ENCODE results near the gene COPS6.
A peak's percentile ranks its signal among the peaks of the same experiment; 100 is the strongest.
"Not testable (repeated sequence)": the region's sequence is repeated elsewhere in the genome, so short reads cannot be mapped to it uniquely, and the experiment has no call there.

The COPS6 gene

DNA sequence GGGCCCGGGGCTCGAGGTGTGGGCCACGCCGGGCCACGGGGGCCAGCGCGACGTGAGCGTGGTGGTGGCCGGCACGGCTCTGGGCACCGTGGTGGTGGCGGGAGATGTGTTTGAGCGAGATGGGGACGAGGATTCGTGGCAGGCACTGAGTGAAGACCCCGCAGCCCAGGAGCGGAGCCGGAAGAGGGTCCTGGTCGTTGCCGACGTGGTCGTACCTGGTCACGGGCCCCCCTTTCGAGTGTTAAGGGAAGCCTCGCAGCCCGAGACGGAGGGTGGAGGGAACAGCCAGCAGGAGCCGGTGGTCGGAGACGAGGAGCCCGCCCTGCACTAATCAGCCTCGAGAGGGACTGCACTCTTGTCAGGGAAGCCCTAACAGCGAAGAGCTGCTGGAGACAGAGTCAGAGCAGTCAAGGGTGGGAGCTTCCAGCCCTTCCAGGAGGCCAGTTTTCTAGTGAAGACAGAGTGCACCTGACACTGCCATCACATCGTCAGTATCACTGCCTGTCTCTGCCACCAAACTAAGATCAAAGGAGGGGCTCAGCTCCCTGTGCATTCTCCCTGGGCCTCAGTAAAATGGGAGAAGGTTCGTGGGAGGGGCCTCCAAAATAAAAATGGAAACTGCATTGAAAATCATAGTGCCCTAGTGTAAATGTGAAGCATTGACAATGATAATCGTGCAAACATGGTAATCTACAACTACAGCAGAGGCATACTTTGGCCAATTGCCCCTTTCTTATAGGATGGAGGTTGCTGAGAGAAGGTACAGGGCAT is 39.3 kb downstream of the COPS6 start:
- DNase-seq (ENCODE audit: low spot score): peak; percentile 31

DNA sequence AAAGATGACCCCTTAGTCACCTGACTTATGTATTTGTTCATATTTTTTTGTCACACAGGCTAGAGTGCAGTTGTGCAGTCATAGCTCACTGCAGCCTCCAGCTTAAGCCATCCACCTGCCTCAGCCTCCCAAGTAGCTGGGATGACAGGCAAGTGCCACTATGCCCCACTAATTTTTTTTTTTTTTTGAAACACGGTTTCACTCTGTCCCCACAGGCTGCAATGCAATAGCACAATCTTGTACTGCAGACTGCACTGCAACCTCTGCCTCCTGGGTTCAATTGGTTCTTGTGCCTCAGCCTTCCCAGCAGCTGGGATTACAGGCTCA is 39.8 kb downstream of the COPS6 start:
- no peak for DNase-seq (ENCODE audit: low spot score)

- not testable (repeated sequence) for DNase-seq (ENCODE audit: low spot score)
These were observed 41.4 kb downstream of the COPS6 start for GRCh38 chr7:100130220-100130607.

DNA sequence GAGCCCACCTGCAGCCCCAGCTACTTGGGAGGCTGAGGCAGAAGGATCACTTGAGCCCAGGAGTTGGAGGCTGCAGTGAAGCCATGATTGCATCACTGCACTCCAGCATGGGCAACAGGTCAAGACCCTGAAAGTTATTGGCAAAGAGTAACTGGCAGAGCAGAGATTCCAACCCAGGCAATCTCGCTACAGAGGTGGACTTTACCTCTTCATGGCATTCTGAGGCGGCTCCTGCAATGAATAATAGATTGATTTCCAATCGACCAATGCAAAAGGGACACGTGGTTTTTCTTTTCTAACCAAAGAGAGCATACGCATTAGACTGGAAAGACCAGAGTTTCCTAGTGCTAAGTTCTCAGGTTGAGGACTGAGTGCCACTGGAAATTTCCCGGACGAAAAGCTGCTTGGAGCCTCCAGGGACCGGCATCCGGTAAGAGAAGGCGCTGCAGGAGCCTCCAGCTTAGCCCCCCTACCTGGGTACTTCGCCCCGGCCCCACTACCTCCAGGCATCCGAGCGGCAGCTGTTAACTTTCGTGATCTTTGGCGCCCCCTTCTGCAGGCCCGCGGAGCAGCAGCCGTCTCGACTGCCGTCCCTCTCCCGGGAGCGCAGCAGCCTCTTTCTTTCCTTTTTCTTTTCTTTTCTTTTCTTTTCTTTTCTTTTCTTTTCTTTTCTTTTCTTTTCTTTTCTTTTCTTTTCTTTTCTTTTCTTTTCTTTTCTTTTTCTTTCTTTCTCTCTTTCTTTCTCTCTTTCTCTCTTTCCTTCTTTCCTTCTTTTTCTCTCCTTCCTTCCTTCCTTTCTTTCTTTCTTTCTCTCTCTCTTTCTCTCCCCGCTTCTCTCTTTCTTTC is 42.1 kb downstream of the COPS6 start:
- peak; percentile 85 for DNase-seq (ENCODE audit: low spot score)

DNA sequence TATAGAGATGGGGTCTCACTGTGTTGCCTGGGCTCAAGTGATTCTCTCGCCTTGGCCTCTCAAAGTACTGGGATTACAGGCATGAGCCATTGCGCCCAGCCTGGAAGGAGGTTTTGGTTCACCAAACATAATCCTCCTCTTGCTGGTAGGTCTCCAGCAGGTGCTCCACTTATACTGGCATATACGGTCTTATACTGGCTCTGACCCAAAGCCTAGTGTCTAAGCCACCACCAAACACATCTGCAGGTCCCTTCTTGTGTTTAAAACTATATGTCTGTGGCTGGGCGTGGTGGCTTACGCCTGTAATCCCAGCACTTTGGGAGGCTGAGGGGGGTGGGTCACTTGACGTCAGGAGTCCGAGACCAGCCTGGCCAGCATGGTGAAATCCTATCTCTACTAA is 43.4 kb downstream of the COPS6 start:
- no peak for DNase-seq (ENCODE audit: low spot score)

DNA sequence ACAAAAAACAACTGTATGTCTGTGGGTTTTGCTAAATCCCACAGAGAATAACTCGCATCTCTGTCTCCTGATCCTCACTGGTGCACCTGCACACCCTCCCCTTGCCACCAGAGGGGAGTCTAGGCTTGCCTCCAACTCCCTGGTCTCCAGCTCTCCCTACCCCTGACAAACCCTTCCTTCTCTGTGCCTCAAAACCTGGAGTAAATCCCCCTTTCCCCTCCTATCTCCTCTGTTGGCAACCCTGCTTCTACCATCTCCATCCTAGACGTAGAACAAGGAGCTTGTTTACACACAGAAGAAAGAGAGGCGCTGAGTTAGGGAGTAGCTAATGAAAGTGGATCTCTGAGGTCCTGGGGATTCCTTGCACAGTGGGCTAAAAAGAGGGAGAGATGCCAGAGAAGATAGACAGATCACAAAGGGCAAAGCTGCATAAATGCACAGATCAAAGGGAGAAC is 44.0 kb downstream of the COPS6 start:
- peak; percentile 70 for DNase-seq (ENCODE audit: low spot score)

GRCh38 chr7:100137851-100138760 is 49.3 kb downstream of the COPS6 start:
- DNase-seq (ENCODE audit: low spot score): no peak

GRCh38 chr7:100141555-100141949 is 52.8 kb downstream of the COPS6 start:
- no peak for DNase-seq (ENCODE audit: low spot score)

All from CD4-positive, alpha-beta T cell treated with Interleukin-2 at 100 ng/mL for 4 hours (primary cell).